NCI-H526 (cell line): ENCODE measurements around the gene DPP4.

Experiments used
- DNase-seq, 2 experiments: peaks; one replicate each; lab custom pipeline; 2025; lab: John Stamatoyannopoulos, UW

Gene DPP4

GRCh38 chr2:162085090-162085891, 11.3 kb upstream of the DPP4 start:
- no peak for DNase-seq

GRCh38 chr2:162084536-162084935, 10.5 kb upstream of the DPP4 start:
- DNase-seq = no peak

- DNase-seq = no peak
Measured at GRCh38 chr2:162082681-162083080, 8.7 kb upstream of the DPP4 start.

- DNase-seq = no peak
Measured at GRCh38 chr2:162082036-162082435, 8.0 kb upstream of the DPP4 start.

- no peak for DNase-seq
Measured at GRCh38 chr2:162079514-162079913, 5.5 kb upstream of the DPP4 start.

GRCh38 chr2:162075689-162076132, 1.7 kb upstream of the DPP4 start:
- DNase-seq = no peak

- DNase-seq = no peak
Measured at GRCh38 chr2:162074928-162075688, 1.1 kb upstream of the DPP4 start.

GRCh38 chr2:162074632-162074895, 549 bp upstream of the DPP4 start:
- no peak for DNase-seq

GRCh38 chr2:162072976-162073887, 783 bp downstream of the DPP4 start:
- peak in 1 of 2 experiments; percentile 42 for DNase-seq

GRCh38 chr2:162072181-162072702, 1.8 kb downstream of the DPP4 start:
- DNase-seq = no peak

- DNase-seq = no peak
Measured at GRCh38 chr2:162071001-162071400, 3.0 kb downstream of the DPP4 start.

- DNase-seq = no peak
Measured at GRCh38 chr2:162070228-162070936, 3.6 kb downstream of the DPP4 start.

GRCh38 chr2:162069267-162069903, 4.6 kb downstream of the DPP4 start:
- DNase-seq = no peak

- DNase-seq = no peak
Measured at GRCh38 chr2:162067596-162067995, 6.4 kb downstream of the DPP4 start.

- no peak for DNase-seq
Measured at GRCh38 chr2:162065767-162066166, 8.2 kb downstream of the DPP4 start.

- DNase-seq = no peak
Measured at GRCh38 chr2:162063899-162064298, 10.1 kb downstream of the DPP4 start.

- DNase-seq = no peak
Measured at GRCh38 chr2:162063281-162063680, 10.7 kb downstream of the DPP4 start.

- no peak for DNase-seq
Measured at GRCh38 chr2:162062559-162062958, 11.5 kb downstream of the DPP4 start.

- no peak for DNase-seq
Measured at GRCh38 chr2:162061021-162061420, 13.0 kb downstream of the DPP4 start.

- DNase-seq = no peak
Measured at GRCh38 chr2:162060532-162060931, 13.5 kb downstream of the DPP4 start.
